Hepatocyte (in vitro differentiated cells): ENCODE data around the gene TIGD6.

Experiments used
- EZH2 ChIP-seq: fragments of 200-600 bp; sonication (generic); IDR thresholded peaks from 2 replicates; pipeline ENCODE4 v1.6.1; 2016; ENCODE audit warnings: antibody characterized with exemption, mild to moderate bottlenecking, borderline replicate concordance
- EZH2phosphoT487 ChIP-seq: fragments of 200-600 bp; sonication (generic); IDR thresholded peaks from one replicate; pipeline ENCODE4 v1.6.1; 2018; ENCODE audit warnings: antibody characterized with exemption, mild to moderate bottlenecking, low read depth, moderate library complexity; ENCODE audit not compliant: unreplicated experiment, severe bottlenecking
- TF ChIP-seq, protein P1 (sequence below): fragments of 200-600 bp; sonication (generic); IDR thresholded peaks from 2 replicates; pipeline ENCODE4 v1.5.1; 2016; ENCODE audit warnings: antibody characterized with exemption, mild to moderate bottlenecking; ENCODE audit not compliant: poor library complexity

DNA sequence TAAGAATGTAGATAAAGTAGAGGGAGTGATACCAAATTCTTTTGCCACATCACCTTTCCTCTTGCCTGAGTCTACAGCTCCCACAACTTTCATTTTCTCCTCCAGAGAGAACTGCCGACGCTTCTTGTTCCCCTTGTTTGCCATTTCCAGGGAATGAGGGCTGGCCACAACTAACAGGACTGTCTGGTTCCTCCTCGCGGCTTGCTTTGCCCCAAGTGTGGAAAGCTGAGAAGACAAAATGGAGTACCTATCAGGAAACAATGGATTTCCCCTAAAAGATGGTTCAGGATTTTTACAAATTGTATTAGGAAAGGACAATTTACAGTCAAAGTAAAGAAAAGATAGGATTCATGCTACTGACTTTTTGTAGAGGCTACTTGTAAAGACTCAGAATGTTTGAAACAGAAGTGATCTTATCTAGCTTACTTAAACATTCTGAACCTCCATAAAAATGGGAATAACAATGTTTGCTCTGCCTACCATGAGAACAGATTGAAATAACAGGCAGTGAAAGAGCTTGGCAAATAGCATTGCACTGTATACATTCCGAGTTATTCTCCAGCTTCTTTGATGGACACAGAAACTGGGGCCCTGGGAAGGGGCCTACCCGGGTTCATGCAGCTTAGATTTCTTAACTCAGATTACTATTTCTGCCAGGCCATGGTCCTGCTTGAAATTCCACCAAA, 4.1 kb downstream of the TIGD6 start:
- TF ChIP-seq EZH2phosphoT487 = no peak
- TF ChIP-seq, protein P1, sequence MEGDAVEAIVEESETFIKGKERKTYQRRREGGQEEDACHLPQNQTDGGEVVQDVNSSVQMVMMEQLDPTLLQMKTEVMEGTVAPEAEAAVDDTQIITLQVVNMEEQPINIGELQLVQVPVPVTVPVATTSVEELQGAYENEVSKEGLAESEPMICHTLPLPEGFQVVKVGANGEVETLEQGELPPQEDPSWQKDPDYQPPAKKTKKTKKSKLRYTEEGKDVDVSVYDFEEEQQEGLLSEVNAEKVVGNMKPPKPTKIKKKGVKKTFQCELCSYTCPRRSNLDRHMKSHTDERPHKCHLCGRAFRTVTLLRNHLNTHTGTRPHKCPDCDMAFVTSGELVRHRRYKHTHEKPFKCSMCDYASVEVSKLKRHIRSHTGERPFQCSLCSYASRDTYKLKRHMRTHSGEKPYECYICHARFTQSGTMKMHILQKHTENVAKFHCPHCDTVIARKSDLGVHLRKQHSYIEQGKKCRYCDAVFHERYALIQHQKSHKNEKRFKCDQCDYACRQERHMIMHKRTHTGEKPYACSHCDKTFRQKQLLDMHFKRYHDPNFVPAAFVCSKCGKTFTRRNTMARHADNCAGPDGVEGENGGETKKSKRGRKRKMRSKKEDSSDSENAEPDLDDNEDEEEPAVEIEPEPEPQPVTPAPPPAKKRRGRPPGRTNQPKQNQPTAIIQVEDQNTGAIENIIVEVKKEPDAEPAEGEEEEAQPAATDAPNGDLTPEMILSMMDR = no peak
- TF ChIP-seq EZH2 = no peak
